Brain microvascular endothelial cell (primary cell): ENCODE measurements around the gene LRP5.

Experiments used
- DNase-seq: peaks from one replicate; pipeline ENCODE4 v3.0.0-alpha.2; 2020
- H3K27ac ChIP-seq: fragments of 250-450 bp; sonication (Bioruptor Pico); 2 replicates; pipeline ENCODE4 v1.5.1; 2020; ENCODE audit warnings: mild to moderate bottlenecking, moderate library complexity
- H3K27me3 ChIP-seq: fragments of 250-450 bp; sonication (Bioruptor Pico); replicated peaks from 2 replicates; pipeline ENCODE4 v1.5.1; 2020; ENCODE audit warnings: mild to moderate bottlenecking
- H3K36me3 ChIP-seq: fragments of 250-450 bp; sonication (Bioruptor Pico); replicated peaks from 2 replicates; pipeline ENCODE4 v1.5.1; 2020; ENCODE audit warnings: mild to moderate bottlenecking
- H3K4me3 ChIP-seq: 2 replicates; pipeline ENCODE4 v1.5.1; 2011; ENCODE audit warnings: low read depth, mild to moderate bottlenecking, control low read depth, low read length, moderate library complexity
- CTCF ChIP-seq: IDR thresholded peaks from 2 replicates; pipeline ENCODE4 v1.5.1; 2011; ENCODE audit warnings: low read depth, mild to moderate bottlenecking, moderate library complexity, low read length, control low read depth, inconsistent platforms; ENCODE audit errors: missing control alignments
- in situ Hi-C: cut with HindIII; loops from 2 replicates; pipeline ENCODE4 v1.10.0; 2017; ENCODE audit warnings: low sequenced_read_pairs, low pct_ligation_motif_present

The LRP5 gene

DNA sequence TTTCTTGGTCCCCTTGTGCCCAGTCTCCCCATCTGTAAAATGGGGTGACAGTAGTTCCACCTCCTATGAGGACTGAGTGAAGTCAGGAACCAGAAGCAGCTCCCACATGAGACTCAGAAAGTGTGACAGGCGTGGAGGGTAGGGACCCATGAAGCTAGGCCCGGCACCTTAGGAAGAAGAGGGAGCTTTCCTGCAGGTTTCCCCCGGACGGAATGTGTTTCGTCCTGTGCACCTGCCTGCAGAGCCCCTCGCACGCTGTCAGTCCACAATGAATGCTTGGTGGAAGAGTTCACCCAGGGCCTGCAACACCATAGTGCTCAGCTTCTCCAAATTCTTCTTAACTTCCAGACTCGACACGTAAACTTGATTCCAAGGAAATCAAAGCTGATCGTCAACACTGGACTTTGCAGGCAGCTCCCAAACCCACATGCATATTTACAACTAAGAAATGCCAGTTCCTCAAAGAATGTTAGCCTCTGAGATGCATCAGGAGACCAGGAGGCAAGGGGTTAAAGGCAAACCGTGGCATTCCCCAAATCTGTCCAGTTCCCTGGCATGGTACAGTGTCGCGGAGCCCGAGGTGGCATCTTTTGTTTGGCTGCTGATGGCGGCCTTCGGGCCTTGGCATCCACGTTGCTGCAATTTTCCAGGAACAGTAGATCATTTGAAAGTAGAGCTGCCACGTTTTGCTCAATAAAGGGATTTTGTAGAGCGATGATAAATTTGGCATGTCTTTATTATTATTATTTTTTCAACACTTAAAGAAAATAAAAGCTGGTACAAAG, 15.4 kb downstream of the LRP5 start:
- in situ Hi-C loops: no loop called here
- Histone ChIP-seq H3K27me3 (no peaks in the 10 kb centered on the region), H3K27ac (no peak overlapping the region), H3K4me3 (no peak overlapping the region), H3K36me3 (no peaks in the 10 kb centered on the region)
- no peak for DNase-seq
- TF ChIP-seq CTCF: no peak

- no peak overlapping the region for H3K27ac ChIP-seq
- no peaks in the 10 kb centered on the region for H3K36me3 ChIP-seq
- H3K27me3 ChIP-seq: no peaks in the 10 kb centered on the region
- TF ChIP-seq CTCF: no peak
- no peak overlapping the region for H3K4me3 ChIP-seq
- in situ Hi-C loops: no loop called here
- no peak for DNase-seq
These were observed 16.1 kb downstream of the LRP5 start for GRCh38 chr11:68328374-68329091.

DNA sequence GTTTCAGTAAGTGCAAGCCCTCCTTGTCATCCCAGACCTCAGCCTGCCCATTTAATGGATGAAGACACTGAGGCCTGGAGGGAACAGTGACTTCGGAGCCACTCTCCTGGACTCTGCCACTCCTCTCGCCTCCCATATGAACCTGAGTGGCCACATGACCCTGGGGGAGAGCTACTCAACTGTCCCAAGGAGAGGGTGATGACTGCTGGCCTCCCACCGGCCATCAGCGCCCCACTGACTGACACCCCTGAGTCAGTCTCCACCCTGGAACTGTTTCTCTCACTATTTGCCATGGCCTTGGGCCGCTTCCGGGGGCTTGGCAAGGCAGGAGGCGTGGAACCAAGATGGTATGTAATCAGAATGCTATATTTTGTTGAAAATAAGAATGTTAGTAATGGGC, 17.1 kb downstream of the LRP5 start:
- Histone ChIP-seq H3K4me3 (no peak overlapping the region), H3K27me3 (no peaks in the 10 kb centered on the region), H3K36me3 (no peaks in the 10 kb centered on the region), H3K27ac (no peak overlapping the region)
- DNase-seq: no peak
- no peak for TF ChIP-seq CTCF
- in situ Hi-C loops: no loop called here

DNA sequence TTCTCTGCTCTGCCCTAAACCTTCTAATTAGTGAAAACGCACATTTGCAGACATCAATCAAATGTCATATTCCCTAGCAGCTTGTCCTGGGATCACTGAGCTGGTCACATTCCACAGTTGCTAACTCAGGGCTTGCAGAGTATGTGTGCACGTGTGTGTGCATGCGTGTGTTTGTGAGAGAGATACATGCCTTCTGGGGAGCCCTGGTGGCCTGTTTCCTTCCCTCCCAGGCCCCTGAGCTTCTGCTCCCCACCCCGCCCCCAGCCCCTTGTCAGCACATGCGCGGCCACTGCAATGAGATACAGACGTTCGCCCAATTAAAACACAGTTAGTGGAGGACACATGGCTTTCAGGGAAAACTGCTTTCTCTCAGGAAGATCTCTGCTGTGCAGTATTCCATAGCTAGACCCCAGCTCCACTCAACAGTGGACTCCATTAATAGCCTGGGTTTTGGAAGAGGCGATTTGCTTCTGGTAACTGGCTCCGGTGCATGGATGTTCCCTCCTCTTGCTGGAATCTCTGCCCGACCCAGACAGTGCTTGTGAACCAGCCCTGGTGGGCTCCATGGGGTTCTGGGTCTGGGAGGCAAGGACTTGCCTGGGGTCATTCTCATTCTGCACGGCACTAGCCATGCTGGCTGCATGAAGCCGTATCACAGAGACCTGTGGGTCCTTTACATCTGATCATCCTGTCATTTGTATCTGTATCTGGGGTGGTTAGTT, 17.7 kb downstream of the LRP5 start:
- DNase-seq: peak; percentile 11
- H3K27ac ChIP-seq: no peak overlapping the region
- no peaks in the 10 kb centered on the region for H3K27me3 ChIP-seq
- in situ Hi-C loops: no loop called here
- H3K36me3 ChIP-seq: no peaks in the 10 kb centered on the region
- no peak overlapping the region for H3K4me3 ChIP-seq
- no peak for TF ChIP-seq CTCF

DNA sequence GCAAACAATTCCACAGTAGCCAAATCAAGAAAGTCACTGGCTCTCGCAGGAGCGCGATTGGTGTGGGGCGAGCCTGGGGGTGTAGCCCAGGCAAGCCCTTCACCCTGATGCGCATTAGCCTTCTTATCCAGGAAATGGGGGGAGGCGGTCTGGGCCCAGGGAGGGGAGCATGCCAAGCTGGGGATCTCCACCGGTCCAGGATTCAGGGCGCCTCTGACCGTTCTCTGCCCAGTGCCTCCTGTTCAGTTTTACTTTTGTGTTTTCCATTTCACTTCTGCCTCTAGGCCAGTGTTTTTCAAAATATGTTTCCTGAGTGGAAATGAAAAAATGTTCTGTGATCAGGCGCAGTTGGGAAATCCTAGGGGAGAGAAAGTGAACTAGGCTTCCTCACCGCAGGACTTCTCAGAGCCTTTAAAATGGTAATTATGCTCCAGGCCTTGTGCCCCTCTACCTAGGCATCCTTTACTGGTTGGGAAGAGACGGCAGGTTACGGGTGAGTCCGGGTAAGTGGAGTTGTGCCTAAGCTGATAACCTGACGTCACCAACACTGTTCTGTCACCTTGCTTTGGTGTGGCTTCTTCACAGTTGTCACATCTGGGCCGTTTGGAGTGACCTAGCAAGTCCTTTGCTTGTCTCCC, 18.4 kb downstream of the LRP5 start:
- H3K27ac ChIP-seq: no peak overlapping the region
- in situ Hi-C loops: no loop called here
- TF ChIP-seq CTCF: no peak
- DNase-seq: no peak
- H3K4me3 ChIP-seq: no peak overlapping the region
- no peaks in the 10 kb centered on the region for H3K27me3 ChIP-seq
- no peaks in the 10 kb centered on the region for H3K36me3 ChIP-seq
